ENCODE measurements around the gene PTPRM. TPM values are rescaled to one million over a fixed set of nuclear protein-coding genes. Genes with fewer than 3 reads are reported as not detected.

PTPRM gene
- polyA plus RNA-seq, 1 experiment: 81.1 TPM

GRCh38 chr18:8298186-8298585 lies 731.1 kb downstream of the PTPRM start:
- CTCF ChIA-PET: no interaction called here

GRCh38 chr18:8299054-8299980 lies 732.2 kb downstream of the PTPRM start:
- POLR2A ChIA-PET: no interaction called here
- Histone ChIP-seq H3K27ac (ENCODE audit: low read depth, low read length) (no peak overlapping the region), H3K4me3 (ENCODE audit: low read depth, low read length) (no peak overlapping the region), H3K9me3 (ENCODE audit: control insufficient read depth, insufficient read depth, low read length) (no peaks in the 10 kb centered on the region), H3K27me3 (ENCODE audit: control insufficient read depth, insufficient read depth, low read length) (no peaks in the 10 kb centered on the region)
- DNase-seq (ENCODE audit: low read depth, low spot score): no peak
- CTCF ChIA-PET: interaction anchor here (0.7 kb wide), 1 partner anchor 321 kb away, joined by 3 read pairs; no protein-coding TSS in a partner anchor
- no peak for TF ChIP-seq CTCF (IDR thresholded peaks at IDR 0.05; ENCODE audit: low read depth, low read length)

More at GRCh38 chr18:8298186-8298585, 731.1 kb downstream of the PTPRM start:
- Histone ChIP-seq H3K4me3 (ENCODE audit: low read depth, low read length) (no peak overlapping the region), H3K27ac (ENCODE audit: low read depth, low read length) (no peak overlapping the region), H3K9me3 (ENCODE audit: control insufficient read depth, insufficient read depth, low read length) (no peaks in the 10 kb centered on the region), H3K27me3 (ENCODE audit: control insufficient read depth, insufficient read depth, low read length) (no peaks in the 10 kb centered on the region)
- peak; percentile 8 for DNase-seq (ENCODE audit: low read depth, low spot score)
- no peak for TF ChIP-seq CTCF (IDR thresholded peaks at IDR 0.05; ENCODE audit: low read depth, low read length)
- POLR2A ChIA-PET: no interaction called here

GRCh38 chr18:8300751-8301410 lies 733.8 kb downstream of the PTPRM start:
- TF ChIP-seq CTCF (IDR thresholded peaks at IDR 0.05; ENCODE audit: low read depth, low read length): no peak
- CTCF ChIA-PET: interaction anchor here (0.6 kb wide), 2 partner anchors 21 to 933 kb away, joined by 3 to 5 read pairs; no protein-coding TSS in a partner anchor
- H3K27me3 ChIP-seq (ENCODE audit: control insufficient read depth, insufficient read depth, low read length): no peaks in the 10 kb centered on the region
- POLR2A ChIA-PET: no interaction called here
- no peaks in the 10 kb centered on the region for H3K9me3 ChIP-seq (ENCODE audit: control insufficient read depth, insufficient read depth, low read length)
- H3K27ac ChIP-seq (ENCODE audit: low read depth, low read length): no peak overlapping the region
- no peak overlapping the region for H3K4me3 ChIP-seq (ENCODE audit: low read depth, low read length)
- DNase-seq (ENCODE audit: low read depth, low spot score): no peak

GRCh38 chr18:8301427-8302172 lies 734.5 kb downstream of the PTPRM start:
- DNase-seq (ENCODE audit: low read depth, low spot score): peak; percentile 6
- H3K27me3 ChIP-seq (ENCODE audit: control insufficient read depth, insufficient read depth, low read length): no peaks in the 10 kb centered on the region
- CTCF ChIA-PET: interaction anchor here (0.6 kb wide), 1 partner anchor 20 kb away, joined by 3 read pairs; no protein-coding TSS in a partner anchor
- no peaks in the 10 kb centered on the region for H3K9me3 ChIP-seq (ENCODE audit: control insufficient read depth, insufficient read depth, low read length)
- H3K27ac ChIP-seq (ENCODE audit: low read depth, low read length): no peak overlapping the region
- TF ChIP-seq CTCF (IDR thresholded peaks at IDR 0.05; ENCODE audit: low read depth, low read length): no peak
- POLR2A ChIA-PET: no interaction called here
- no peak overlapping the region for H3K4me3 ChIP-seq (ENCODE audit: low read depth, low read length)
